AG08396 (cell line): ENCODE data around the gene KCNRG.
"Not testable (repeated sequence)": the region's sequence is repeated elsewhere in the genome, so short reads cannot be mapped to it uniquely, and the experiment has no call there.

Experiments
- DNase-seq: peaks from one replicate; pipeline ENCODE4 v3.0.0; 2012; ENCODE audit warnings: low spot score, mixed read lengths

KCNRG gene

DNA sequence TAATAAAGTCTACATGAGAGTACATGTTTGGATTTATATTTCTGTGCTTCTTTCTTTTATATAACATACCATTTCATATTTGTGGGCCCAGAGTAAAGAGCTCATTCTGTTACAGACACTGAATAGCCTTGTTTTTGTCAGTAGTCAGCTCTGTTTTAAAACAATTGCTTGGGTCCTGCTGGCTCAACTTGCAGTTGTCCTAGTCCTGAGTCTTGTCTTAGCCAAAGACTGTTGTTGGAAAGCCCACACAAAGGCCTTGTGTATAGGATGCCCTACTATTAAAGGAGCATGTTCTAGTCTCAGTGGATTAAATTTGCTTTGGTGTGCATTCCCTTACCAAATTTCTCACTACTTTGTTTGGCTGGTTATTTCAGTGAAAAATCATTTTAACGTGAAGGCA is 3.8 kb upstream of the KCNRG start:
- no peak for DNase-seq

DNA sequence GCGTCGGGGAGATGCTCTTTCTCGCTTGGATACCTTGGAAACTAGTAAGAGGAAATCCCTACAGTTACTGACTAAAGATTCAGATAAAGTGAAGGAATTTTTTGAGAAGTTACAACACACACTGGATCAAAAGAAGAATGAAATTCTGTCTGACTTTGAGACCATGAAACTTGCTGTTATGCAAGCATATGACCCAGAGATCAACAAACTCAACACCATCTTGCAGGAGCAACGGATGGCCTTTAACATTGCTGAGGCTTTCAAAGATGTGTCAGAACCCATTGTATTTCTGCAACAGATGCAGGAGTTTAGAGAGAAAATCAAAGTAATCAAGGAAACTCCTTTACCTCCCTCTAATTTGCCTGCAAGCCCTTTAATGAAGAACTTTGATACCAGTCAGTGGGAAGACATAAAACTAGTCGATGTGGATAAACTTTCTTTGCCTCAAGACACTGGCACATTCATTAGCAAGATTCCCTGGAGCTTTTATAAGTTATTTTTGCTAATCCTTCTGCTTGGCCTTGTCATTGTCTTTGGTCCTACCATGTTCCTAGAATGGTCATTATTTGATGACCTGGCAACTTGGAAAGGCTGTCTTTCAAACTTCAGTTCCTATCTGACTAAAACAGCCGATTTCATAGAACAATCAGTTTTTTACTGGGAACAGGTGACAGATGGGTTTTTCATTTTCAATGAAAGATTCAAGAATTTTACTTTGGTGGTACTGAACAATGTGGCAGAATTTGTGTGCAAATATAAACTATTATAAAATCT is 2.7 kb upstream of the KCNRG start:
- DNase-seq = no peak

DNA sequence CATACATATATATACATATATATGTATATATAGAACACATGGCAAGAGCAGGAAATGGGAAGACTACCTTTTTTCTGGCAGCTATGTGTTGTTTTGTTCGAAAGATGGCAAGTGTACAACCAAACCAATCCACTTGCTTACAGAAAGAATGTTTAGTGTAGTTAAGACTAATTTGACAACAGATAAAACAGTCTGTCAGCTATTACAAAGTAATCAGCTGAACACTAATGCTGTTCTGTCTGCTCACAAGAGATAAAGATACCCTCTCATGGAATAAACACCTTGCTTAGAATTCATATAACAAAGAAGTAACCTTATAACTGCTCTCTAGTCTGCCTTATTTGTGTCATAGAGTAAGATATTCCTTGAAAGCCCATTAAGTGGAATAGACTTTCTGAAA is 858 bp upstream of the KCNRG start:
- DNase-seq = no peak

DNA sequence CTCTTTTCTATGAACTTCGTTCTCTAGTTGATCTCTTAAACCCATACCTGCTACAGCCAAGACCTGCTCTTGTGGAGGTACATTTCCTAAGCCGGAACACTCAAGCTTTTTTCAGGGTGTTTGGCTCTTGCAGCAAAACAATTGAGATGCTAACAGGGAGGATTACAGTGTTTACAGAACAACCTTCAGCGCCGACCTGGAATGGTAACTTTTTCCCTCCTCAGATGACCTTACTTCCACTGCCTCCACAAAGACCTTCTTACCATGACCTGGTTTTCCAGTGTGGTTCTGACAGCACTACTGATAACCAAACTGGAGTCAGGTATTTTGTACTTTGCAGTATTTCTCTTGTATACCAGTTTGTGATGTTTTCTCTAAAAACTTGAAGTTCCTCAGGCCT is 506 bp downstream of the KCNRG start:
- no peak for DNase-seq

DNA sequence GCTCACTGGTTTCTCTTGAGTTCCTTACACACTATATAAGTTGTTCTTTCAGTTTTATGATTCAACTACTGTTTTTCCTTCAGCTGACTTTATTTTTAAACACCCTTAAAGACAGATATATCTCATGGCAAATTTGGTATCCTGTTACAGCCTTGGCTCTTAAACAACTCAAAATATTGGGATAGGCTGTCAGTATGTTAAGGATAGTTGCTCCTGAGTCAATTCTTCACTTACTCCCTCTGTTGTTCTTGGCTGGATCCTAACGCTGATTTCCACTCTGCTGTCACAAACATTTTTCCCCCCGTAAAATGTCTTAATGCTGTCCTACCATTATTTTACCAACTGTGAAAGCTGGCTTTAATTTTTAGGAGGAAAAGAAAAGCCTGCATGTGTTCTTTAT is 1.2 kb downstream of the KCNRG start:
- DNase-seq = no peak

DNA sequence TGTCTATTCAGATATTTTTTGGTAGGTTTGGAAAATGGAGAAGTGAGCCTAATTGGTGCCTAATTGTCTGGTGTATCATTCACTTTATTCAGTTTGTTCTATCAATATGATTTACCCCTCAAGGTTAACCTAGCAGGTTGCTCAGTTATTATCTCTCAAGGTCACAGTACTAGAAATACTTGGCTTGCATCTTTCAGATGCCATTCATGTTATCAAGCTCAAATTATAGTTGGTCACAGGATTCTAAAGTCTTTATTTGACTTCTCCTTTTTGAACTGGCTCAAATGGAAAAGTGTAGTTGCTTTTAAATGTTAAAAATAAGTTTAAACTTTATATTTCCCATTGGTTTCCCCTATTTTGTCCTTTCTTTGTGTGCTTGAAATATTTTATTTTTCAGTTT is 2.6 kb downstream of the KCNRG start:
- no peak for DNase-seq

DNA sequence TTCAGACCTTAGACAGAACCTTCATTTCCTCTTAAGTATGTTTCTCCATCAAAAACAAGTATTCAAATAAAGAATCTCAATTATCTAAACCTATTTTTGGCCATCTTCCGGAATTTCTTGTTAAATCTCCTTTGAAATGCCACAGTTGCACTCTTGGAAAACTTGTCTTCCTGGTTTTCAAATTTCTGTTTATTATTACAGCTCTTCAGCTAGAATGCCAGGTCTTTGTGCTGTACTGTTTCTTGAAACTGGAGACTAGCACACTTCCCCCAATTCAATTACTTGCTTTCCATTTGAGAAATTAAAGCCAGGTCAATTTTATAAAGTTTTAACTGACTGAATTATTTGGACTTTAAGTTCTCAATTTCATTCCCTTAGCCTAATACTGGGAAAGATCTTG is 10.2 kb downstream of the KCNRG start:
- no peak for DNase-seq

DNA sequence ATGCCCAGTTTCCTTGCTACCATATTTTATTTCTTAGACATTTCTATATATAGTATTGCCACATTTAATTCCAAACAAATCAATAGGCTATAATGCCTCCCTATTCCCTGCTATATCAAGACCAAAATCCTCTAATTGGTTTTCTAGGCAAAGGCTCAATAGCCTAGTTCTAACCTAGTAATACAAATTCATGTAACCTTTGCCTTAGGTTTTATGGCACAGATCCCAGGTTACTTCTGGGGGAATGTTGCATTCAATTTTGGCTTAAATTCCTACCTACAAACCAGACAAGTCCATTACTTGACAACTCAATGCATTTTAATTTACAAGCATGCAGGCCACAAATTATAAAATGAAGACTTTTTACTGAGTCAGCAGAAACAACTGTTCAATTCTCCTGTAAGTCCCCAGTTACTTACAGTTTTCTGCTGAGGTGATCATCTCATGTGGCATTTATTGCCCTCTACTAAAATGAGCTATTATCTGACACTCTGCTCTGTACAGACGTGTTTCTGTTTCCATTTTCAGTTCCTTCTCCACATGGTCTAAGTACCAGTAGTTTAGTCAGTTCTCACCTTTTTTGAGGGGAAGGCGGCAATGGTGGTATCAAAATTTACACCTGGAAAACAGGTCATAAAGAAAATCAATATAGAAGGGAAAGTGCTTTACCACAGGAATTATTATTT is 11.7 kb downstream of the KCNRG start:
- DNase-seq = no peak

DNA sequence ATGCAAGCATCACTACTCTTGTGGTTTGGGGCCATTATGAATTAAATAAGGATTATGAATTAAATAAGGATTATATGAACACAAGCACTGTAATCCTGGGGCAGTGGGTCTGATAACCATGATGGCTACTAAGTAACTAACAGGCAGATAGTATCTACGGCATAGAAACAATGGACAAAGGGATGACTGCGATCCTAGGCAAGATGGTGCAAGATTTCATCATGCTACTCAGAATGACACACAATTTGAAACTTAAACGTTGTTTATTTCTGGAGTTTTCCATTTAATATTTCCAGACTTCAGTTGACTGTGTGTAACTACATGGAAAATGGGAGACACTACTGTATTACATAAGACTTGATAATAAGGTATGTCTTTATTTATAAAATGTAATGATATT is 15.1 kb downstream of the KCNRG start:
- DNase-seq = no peak

DNA sequence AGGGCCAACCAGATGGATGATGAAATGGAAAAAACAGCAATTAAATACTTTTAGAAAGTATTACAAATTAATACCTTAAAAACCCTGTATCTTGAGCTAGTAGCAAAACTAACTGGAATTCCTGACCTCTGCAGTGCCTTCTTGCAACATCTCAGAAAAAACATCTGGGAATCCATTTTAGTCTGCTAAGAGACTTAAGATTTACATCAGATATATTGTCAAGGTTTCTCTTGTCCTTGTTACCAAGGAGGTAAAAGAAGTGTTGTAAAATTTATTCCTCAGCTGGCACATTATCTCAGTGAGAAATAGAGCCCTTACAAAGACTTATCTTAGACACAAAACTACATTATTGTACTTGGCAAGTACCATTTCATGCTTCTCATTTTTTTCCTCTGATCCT is 18.5 kb downstream of the KCNRG start:
- DNase-seq = no peak

DNA sequence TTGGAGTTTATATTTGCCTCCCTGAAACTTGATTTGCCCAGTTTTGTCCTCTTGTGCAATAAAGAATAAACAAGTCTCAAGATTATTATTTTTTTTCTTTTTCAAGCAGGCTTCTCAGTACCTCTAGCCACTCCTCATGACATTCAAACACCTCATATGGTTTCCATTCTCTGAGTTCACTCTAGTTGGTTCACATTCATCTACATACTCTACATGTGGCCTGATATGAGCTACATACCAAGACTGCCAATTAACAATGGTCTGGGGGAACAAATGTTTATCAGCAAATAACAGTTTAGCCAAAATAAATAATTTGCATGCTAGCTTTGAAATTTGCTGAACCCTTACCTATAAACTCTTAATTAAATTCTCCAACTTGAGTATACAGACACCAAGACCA is 22.5 kb downstream of the KCNRG start:
- DNase-seq = no peak

DNA sequence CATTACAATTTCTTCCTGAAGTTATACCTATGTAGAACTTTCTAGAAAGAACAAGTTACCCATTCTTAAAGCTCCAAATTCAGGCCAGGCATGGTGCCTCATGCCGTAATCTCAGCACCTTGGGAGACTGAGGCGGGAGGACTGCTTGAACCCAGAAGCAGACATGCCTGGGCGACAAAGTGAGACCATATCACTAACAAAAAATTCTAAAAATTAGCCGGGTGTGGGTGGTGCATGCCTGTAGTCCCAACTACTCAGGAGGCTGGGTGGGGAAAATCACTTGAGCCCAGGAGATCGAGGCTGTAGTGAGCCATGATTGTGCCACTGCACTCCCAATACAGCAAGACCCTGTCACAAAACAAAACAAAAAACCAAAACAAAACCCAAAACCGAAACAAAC is 23.0 kb downstream of the KCNRG start:
- no peak for DNase-seq

DNA sequence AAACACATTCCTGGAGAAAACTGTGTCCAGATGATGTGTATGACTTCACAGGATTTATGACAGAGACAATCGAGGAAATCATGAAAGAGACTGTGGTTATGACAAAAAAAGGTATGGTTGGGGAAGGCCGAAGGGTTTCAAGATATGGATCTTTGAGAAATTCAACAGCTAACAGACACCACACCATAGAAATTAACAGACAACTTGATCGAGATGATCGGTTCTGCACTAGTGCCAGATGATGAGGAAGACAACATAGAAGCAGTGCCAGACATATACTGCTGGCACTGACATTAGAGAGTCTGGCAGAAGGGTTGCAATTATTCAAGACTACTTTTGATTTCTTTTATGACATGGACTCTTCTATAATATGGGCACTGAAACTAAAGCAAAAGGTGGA is 37.2 kb downstream of the KCNRG start:
- DNase-seq = no peak

DNA sequence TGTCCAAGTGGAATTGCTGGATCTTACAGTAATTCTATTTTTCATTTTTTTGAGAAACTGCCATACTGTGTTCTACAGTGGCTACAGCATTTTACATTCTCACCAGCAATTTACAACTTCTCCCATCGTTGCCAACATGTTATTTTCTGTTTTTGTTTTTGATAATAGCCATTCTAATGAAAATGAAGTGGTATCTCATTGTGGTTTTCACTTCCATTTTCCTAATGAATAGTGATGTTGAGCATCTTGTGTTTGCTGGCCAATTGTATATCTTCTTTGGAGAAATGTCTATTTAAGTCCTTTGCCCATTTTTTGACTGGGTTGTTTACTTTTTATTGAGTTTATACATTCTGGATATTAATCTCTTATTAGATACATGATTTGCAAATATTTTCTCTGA is 38.6 kb downstream of the KCNRG start:
- no peak for DNase-seq

DNA sequence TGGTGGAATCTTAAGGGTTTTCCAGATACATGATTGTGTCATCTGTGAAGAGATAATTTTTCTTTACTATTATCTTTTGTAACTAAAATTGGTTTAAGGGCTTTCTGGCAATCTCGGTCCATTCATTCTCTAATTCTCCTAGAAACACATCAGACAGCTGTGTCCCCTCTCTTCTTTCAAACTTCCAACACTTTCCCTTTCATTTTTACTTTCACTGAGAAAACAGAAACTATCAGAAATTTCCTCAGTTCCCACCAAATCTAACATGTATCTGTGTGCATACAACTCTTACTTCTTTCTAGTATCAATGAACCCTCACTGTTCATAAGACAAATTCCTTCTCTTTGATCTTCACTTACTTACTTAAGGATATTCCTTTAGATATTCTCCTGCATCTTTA is 40.2 kb downstream of the KCNRG start:
- DNase-seq = no peak

DNA sequence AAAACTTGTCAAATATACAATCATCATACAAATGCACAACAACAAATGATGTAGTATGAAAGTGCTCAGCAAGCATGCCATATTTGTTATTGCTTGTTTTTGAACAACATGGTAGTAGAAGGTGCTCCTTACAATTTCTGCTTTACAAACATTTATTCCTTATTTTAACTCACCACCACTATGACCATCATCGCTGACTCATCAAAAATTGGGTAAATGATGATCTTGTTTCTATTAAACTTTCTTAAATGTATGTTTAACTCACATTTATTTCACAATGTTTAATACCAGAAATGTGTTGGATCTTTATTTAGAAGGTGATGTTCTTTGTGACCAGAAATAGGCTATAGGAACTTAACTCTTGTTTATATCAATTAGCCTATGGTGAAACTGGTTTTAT is 45.5 kb downstream of the KCNRG start:
- no peak for DNase-seq

DNA sequence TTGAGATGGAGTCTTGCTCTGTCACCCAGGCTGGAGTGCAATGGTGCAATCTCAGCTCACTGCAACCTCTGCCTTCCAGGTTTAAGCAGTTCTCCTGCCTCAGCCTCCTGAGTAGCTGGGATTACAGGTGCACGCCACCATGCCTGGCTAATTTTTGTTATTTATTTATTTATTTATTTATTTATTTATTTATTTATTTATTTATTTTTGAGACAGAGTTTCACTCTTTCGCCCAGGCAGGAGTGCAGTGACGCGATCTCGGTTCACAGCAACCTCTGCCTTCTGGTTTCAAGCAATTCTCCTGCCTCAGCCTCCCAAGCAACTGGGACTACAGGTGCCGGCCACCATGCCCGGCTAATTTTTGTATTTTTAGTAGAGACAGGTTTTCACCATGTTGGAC is 47.1 kb downstream of the KCNRG start:
- DNase-seq = not testable (repeated sequence)

DNA sequence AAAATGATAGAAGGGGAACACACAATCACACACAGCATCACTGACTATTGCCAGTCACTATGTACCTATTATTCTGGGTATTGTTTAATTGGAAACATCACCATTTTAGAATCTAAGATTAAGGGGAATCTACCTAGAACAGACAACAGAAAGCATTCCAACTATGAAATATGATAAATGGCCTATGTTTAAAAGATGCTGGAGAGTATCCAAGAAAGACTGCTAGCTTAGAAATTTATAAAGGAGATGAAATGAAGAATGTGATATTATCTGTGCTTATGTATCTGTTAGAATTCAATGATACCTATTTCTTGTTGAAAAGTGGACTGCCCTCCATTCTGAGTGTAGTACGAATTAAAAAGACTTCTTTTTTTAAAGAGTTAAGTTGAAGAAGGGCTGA is 50.5 kb downstream of the KCNRG start:
- DNase-seq = no peak

DNA sequence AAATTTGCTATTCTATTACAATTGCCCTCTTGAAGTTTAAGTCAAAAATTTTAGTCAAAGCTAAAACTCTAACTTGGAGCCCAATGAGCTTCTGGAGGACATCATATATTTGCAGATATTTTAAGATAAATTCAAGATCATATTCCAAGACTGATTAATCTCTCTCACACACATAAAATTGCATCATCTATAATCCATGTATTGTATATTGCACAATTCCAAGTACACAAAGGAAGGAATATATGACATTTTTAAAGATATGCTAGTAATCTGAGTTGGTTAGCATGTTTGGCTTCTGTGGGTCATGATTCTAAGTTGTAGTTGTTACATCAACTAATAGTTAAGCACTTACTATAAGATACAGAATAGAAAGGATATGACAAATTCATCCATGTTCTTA is 53.3 kb downstream of the KCNRG start:
- DNase-seq = no peak

DNA sequence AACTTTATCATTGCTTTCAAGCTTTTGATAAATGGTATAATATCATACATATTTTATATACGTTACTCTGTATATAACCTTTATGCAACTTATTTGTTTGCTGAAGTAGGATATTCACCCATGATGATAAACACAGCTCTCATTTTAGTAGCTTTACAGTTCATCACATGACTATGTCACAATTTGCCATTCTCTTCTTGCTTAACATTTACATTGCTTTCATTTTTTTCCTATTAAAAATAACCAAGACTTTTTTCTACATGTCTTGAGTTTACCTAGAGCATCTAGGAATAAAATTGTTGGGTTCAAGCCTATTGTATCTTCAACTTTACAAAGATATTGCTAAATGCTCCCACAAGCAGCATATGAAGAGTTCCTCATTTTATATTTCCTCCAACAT is 54.0 kb downstream of the KCNRG start:
- DNase-seq = no peak

DNA sequence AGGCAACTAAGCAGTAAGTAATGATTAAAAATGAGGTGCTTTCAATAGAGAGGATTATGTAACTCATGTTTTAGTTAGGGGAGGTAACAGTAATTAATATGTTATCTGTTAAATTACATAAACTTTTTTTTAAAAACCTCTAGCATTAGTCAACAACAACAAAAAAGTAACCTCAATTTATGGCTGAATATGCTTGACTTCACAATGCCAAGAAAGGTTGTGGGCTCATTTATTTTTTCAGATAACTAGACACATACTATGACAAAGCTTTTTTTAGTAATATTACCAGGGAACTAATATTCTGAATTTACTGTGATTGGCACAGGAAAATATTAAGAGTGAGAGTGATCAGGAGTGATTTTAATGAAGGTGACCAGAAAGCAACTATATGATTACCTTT is 54.9 kb downstream of the KCNRG start:
- DNase-seq = no peak
